ENCODE data around the gene SYT10.
"Not testable (repeated sequence)": the region's sequence is repeated elsewhere in the genome, so short reads cannot be mapped to it uniquely, and the experiment has no call there.

The SYT10 gene

DNA sequence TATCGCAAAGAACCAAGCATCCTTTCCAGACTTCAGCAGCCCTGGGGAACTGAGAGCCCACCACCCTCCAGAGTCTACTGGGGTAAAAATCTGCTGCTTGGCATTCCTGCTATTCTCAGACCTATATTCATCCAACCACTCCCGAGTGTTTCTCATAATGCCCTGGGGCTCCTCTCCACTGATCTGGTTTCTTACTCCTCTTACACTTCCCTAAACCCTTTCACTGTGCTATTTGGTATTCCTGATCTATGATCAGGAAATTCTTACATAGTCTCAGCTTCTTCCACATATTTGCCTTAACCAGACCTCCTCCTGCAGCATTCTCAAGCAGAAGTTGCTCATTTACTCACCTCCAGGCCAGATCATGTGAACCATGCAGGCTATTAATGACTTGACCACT lies 82.4 kb downstream of the SYT10 start:
- no peak for DNase-seq (ENCODE audit: low read depth in 3 of 3, low spot score in 1 of 3)

DNA sequence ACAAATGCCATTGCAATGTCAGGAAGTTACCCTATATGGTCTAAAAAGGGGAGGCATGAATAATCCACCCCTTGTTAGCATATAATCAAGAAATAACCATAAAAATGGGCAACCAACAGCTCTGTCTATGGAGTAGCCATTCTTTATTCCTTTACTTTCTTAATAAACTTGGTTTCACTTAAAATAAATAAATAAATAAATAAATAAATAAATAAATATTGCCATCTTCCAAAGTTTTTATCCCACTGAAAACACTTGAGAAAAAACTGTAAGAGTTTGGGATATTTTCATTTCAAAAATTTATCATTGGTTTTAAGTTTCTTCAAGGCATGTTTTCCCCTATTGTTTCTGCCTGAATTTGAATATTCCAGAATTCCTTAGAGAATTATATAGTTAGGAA lies 89.8 kb downstream of the SYT10 start:
- no peak for DNase-seq (ENCODE audit: low read depth in 3 of 3, low spot score in 1 of 3)

DNA sequence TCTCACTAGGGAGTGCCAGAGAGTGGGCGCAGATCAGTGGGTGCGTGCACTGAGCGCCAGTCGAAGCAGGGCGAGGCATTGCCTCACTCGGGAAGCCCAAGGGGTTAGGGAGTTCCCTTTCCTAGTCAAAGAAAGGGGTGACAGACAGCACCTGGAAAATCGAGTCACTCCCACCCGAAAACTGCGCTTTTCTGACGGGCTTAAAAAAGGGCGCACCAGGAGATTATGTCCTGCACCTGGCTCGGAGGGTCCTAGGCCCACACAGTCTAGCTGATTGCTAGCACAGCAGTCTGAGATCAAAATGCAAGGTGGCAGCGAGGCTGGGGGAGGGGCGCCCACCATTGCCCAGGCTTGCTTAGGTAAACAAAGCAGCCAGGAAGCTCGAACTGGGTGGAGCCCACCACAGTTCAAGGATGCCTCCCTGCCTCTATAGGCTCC lies 107.6 kb downstream of the SYT10 start:
- not testable (repeated sequence) for DNase-seq (ENCODE audit: low read depth in 3 of 3, low spot score in 1 of 3)

DNA sequence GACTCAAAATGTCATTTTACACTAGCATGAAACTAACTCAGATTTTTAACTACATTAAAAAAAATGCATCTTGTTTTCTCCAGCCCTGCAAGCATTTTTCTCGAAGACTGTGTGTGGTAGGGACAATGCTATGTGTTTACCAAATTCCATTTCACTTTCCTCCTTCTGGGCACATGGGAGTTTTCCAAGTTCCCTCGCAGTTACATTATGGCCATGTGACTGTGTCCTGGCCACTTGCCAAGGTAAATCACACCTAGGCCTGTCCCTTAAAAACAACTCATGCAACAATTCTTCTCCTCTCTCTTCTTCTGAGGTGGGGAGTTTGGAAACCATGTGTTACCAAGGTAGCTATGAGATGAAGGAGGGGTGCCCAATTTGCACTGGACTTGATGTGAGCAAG lies 108.7 kb downstream of the SYT10 start:
- DNase-seq (ENCODE audit: low read depth in 3 of 3, low spot score in 1 of 3): no peak

Measured in stimulated activated CD4-positive, alpha-beta T cell treated with anti-CD3 and anti-CD28 coated beads, TNF-alpha, amount 100 ng/mL, for 1 hour (primary cell).